ENCODE measurements around the gene OSBP.

The OSBP gene

DNA sequence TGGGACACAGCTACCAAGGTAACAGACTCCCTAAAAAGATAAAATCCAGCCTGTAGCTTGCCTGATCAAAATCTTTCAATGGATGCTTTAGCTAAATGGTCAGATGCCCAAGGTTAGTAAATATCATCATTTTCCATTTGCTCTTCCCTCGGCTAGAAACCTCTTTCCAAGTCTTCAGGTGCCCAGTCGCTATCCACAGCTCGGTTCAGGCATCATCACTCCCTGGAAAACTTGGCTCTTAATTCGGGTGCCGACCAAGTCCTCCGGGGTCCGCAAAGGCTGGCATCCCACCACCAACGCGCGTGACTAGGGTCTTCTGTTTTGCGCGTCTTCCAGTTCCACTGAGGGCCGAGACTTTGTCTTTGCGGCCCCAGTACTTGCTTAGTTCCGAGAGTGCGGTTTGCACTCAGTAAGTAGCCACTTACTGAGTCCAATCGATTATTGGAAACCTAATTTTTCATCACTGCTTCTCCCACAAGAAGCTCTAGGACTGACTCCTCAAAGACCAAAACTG, 59.9 kb downstream of the OSBP start:
- H3K4ac ChIP-seq (ENCODE audit: low read depth, low read length) = no peak overlapping the region
- peak overlapping the region; percentile 55 for H3K14ac ChIP-seq (ENCODE audit: low read length)
- H3K27ac ChIP-seq (ENCODE audit: low read depth, low read length) = no peak overlapping the region
- H4K8ac ChIP-seq (ENCODE audit: low read depth, low read length) = peak overlapping the region; percentile 74
- H4K91ac ChIP-seq (ENCODE audit: low read depth, low read length) = peak overlapping the region; percentile 45
- H2BK120ac ChIP-seq (ENCODE audit: insufficient read depth, low read length, poor library complexity) = no peak overlapping the region
- H3K79me1 ChIP-seq (ENCODE audit: low read length) = peaks cover 11% of the 10 kb centered on the region
- no peak overlapping the region for H2BK12ac ChIP-seq (ENCODE audit: low read length)
- no peaks in the 10 kb centered on the region for H3K79me2 ChIP-seq (ENCODE audit: control insufficient read depth, insufficient read depth, low read length, poor library complexity)
- H3K4me3 ChIP-seq (ENCODE audit: low read depth, low read length) = peak overlapping the region; percentile 59
- no peak overlapping the region for H2AK5ac ChIP-seq (ENCODE audit: low read length)
- DNase-seq = no peak
- no peak overlapping the region for H3K23ac ChIP-seq (ENCODE audit: low read length)
- peaks cover 0 to 5% of the 10 kb centered on the region in 2 experiments for H3K4me1 ChIP-seq (ENCODE audit: control insufficient read depth in 1 of 2, insufficient read depth in 2 of 2, low read length in 2 of 2)
- no peaks in the 10 kb centered on the region for H3K36me3 ChIP-seq (ENCODE audit: control insufficient read depth in 1 of 2, insufficient read depth in 2 of 2, low read length in 2 of 2)
- H2BK5ac ChIP-seq (ENCODE audit: low read depth, low read length, poor library complexity) = no peak overlapping the region
- H3K9me3 ChIP-seq (ENCODE audit: insufficient read depth, low read depth, low read length) = no peaks in the 10 kb centered on the region
- H3K27me3 ChIP-seq (ENCODE audit: insufficient read depth, low read length) = no peaks in the 10 kb centered on the region
- H3K4me2 ChIP-seq (ENCODE audit: low read length) = peak overlapping the region; percentile 74
- no peak overlapping the region for H3K18ac ChIP-seq (ENCODE audit: low read length)
- no CpG with 5 or more reads among the region's 17 CpGs for WGBS (ENCODE audit: extremely low coverage, insufficient coverage, insufficient read length)
- no peak overlapping the region for H3K9ac ChIP-seq (ENCODE audit: low read length)
- peak overlapping the region; percentile 63 for H4K12ac ChIP-seq (ENCODE audit: low read depth, low read length)
- peak overlapping the region; percentile 43 for H2AFZ ChIP-seq (ENCODE audit: insufficient read depth, low read length, poor library complexity)

DNA sequence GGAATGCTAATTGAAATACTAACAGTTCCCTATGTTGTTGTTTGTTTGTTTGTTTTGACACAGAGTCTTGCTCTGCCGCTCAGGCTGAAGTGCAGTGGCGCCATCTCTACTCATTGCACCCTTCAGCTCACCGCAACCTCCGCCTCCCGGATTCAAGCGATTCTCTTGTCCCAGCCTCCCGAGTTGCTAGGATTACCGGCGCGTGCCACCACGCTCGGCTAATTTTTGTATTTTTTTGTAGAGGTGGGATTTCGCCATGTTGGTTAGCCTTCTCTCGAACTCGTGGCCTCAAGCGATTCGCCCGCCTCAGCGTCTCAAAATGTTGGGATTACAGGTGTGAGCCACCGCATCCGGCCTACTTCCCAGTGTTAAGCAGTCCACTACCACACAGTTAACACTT, 62.3 kb downstream of the OSBP start:
- Histone ChIP-seq H3K36me3 (ENCODE audit: control insufficient read depth in 1 of 2, insufficient read depth in 2 of 2, low read length in 2 of 2) (no peaks in the 10 kb centered on the region), H3K27me3 (ENCODE audit: insufficient read depth, low read length) (no peaks in the 10 kb centered on the region), H2BK120ac (ENCODE audit: insufficient read depth, low read length, poor library complexity) (no peak overlapping the region), H2BK12ac (ENCODE audit: low read length) (no peak overlapping the region), H4K12ac (ENCODE audit: low read depth, low read length) (no peak overlapping the region), H3K79me2 (ENCODE audit: control insufficient read depth, insufficient read depth, low read length, poor library complexity) (no peaks in the 10 kb centered on the region), H3K9me3 (ENCODE audit: insufficient read depth, low read depth, low read length) (no peaks in the 10 kb centered on the region), H3K4me1 (ENCODE audit: control insufficient read depth in 1 of 2, insufficient read depth in 2 of 2, low read length in 2 of 2) (peaks cover 2% of the 10 kb centered on the region in 2 experiments), H3K4ac (ENCODE audit: low read depth, low read length) (no peak overlapping the region), H3K27ac (ENCODE audit: low read depth, low read length) (no peak overlapping the region), H4K8ac (ENCODE audit: low read depth, low read length) (no peak overlapping the region), H3K4me2 (ENCODE audit: low read length) (no peak overlapping the region), H2AK5ac (ENCODE audit: low read length) (no peak overlapping the region), H3K14ac (ENCODE audit: low read length) (no peak overlapping the region), H2BK5ac (ENCODE audit: low read depth, low read length, poor library complexity) (no peak overlapping the region), H3K23ac (ENCODE audit: low read length) (no peak overlapping the region), H4K91ac (ENCODE audit: low read depth, low read length) (no peak overlapping the region), H2AFZ (ENCODE audit: insufficient read depth, low read length, poor library complexity) (no peak overlapping the region), H3K79me1 (ENCODE audit: low read length) (peaks cover 8% of the 10 kb centered on the region), H3K18ac (ENCODE audit: low read length) (no peak overlapping the region), H3K9ac (ENCODE audit: low read length) (no peak overlapping the region), H3K4me3 (ENCODE audit: low read depth, low read length) (no peak overlapping the region)
- WGBS (ENCODE audit: extremely low coverage, insufficient coverage, insufficient read length) = no CpG with 5 or more reads among the region's 21 CpGs
- DNase-seq = no peak

DNA sequence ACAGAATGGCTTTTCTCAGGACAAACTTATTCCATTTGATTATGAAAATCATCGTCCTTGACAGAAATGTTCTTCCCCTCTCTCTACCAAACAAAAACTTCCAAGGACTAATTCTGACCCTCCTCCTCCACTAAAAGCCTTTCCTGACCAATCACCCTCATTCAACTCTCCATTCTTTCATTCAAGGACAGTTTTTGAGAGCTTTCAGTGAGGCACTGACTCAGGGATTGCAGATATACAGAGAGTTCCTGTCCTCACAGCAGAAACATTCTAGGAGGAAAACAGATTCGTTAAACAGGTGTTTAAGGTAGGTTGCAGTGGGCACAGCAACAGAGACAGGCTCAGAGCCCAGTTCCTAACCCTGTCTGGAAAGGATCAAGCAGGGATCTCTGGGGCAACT, 62.7 kb downstream of the OSBP start:
- Histone ChIP-seq H2BK120ac (ENCODE audit: insufficient read depth, low read length, poor library complexity) (no peak overlapping the region), H3K79me1 (ENCODE audit: low read length) (peaks cover 7% of the 10 kb centered on the region), H3K9me3 (ENCODE audit: insufficient read depth, low read depth, low read length) (no peaks in the 10 kb centered on the region), H3K4me2 (ENCODE audit: low read length) (no peak overlapping the region), H3K36me3 (ENCODE audit: control insufficient read depth in 1 of 2, insufficient read depth in 2 of 2, low read length in 2 of 2) (no peaks in the 10 kb centered on the region), H3K4ac (ENCODE audit: low read depth, low read length) (no peak overlapping the region), H3K23ac (ENCODE audit: low read length) (no peak overlapping the region), H3K79me2 (ENCODE audit: control insufficient read depth, insufficient read depth, low read length, poor library complexity) (no peaks in the 10 kb centered on the region), H4K91ac (ENCODE audit: low read depth, low read length) (no peak overlapping the region), H3K4me1 (ENCODE audit: control insufficient read depth in 1 of 2, insufficient read depth in 2 of 2, low read length in 2 of 2) (peaks cover 2 to 4% of the 10 kb centered on the region in 2 experiments), H3K18ac (ENCODE audit: low read length) (no peak overlapping the region), H2BK5ac (ENCODE audit: low read depth, low read length, poor library complexity) (no peak overlapping the region), H3K9ac (ENCODE audit: low read length) (no peak overlapping the region), H3K27ac (ENCODE audit: low read depth, low read length) (no peak overlapping the region), H2BK12ac (ENCODE audit: low read length) (no peak overlapping the region), H2AK5ac (ENCODE audit: low read length) (no peak overlapping the region), H4K12ac (ENCODE audit: low read depth, low read length) (no peak overlapping the region), H3K4me3 (ENCODE audit: low read depth, low read length) (no peak overlapping the region), H2AFZ (ENCODE audit: insufficient read depth, low read length, poor library complexity) (no peak overlapping the region), H3K14ac (ENCODE audit: low read length) (no peak overlapping the region), H3K27me3 (ENCODE audit: insufficient read depth, low read length) (no peaks in the 10 kb centered on the region), H4K8ac (ENCODE audit: low read depth, low read length) (no peak overlapping the region)
- no peak for DNase-seq
- no CpG with 5 or more reads among the region's 2 CpGs for WGBS (ENCODE audit: extremely low coverage, insufficient coverage, insufficient read length)

DNA sequence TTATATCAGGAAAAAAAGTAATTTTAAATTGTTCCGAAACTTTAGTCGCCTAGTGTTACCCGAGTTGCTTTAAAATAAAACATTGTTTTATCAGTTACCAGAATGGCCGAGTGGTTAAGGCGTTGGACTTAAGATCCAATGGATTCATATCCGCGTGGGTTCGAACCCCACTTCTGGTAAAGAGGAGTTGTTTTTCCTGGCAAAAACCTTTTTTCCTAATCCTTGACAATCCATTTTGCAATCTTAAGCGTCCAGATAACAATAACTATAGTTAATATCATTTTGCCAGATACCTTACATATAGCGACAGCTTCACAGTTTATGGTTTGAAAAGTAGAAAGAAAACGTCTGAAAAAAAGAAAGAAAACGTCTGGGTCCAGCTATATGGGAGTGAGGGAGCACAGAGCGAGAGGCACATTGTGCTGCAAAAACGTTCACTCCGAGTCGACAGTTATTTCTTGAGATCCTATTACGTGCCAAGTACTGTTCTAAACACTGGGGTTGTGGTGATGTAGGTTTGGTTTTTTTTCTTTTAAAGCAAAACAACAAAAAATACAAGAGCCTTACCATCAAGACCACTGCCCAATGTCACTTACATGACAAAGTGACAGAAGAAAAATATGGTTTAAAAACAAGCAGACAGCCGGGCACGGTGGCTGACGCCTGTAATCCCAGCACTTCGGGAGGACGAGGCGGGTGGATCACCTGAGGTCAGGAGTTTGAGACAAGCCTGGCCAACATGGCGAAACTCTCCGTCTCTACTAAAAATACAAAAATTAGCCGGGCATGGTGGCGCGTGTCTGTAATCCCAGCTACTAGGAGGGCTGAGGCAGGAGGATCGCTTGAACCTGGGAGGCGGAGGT, 63.7 kb downstream of the OSBP start:
- peaks cover 2 to 6% of the 10 kb centered on the region in 2 experiments for H3K4me1 ChIP-seq (ENCODE audit: control insufficient read depth in 1 of 2, insufficient read depth in 2 of 2, low read length in 2 of 2)
- no peaks in the 10 kb centered on the region for H3K79me2 ChIP-seq (ENCODE audit: control insufficient read depth, insufficient read depth, low read length, poor library complexity)
- no peak overlapping the region for H2BK120ac ChIP-seq (ENCODE audit: insufficient read depth, low read length, poor library complexity)
- H3K9me3 ChIP-seq (ENCODE audit: insufficient read depth, low read depth, low read length) = no peaks in the 10 kb centered on the region
- WGBS (ENCODE audit: extremely low coverage, insufficient coverage, insufficient read length) = no CpG with 5 or more reads among the region's 30 CpGs
- H3K27ac ChIP-seq (ENCODE audit: low read depth, low read length) = no peak overlapping the region
- peak in 1 of 2 donors; percentile 57 for DNase-seq
- H4K8ac ChIP-seq (ENCODE audit: low read depth, low read length) = no peak overlapping the region
- no peak overlapping the region for H2BK5ac ChIP-seq (ENCODE audit: low read depth, low read length, poor library complexity)
- H3K9ac ChIP-seq (ENCODE audit: low read length) = no peak overlapping the region
- H3K4ac ChIP-seq (ENCODE audit: low read depth, low read length) = no peak overlapping the region
- H3K18ac ChIP-seq (ENCODE audit: low read length) = no peak overlapping the region
- H3K27me3 ChIP-seq (ENCODE audit: insufficient read depth, low read length) = no peaks in the 10 kb centered on the region
- no peak overlapping the region for H3K23ac ChIP-seq (ENCODE audit: low read length)
- H2BK12ac ChIP-seq (ENCODE audit: low read length) = no peak overlapping the region
- H4K12ac ChIP-seq (ENCODE audit: low read depth, low read length) = no peak overlapping the region
- H3K36me3 ChIP-seq (ENCODE audit: control insufficient read depth in 1 of 2, insufficient read depth in 2 of 2, low read length in 2 of 2) = no peaks in the 10 kb centered on the region
- no peak overlapping the region for H2AK5ac ChIP-seq (ENCODE audit: low read length)
- H3K79me1 ChIP-seq (ENCODE audit: low read length) = peaks cover 6% of the 10 kb centered on the region
- H3K4me3 ChIP-seq (ENCODE audit: low read depth, low read length) = no peak overlapping the region
- H4K91ac ChIP-seq (ENCODE audit: low read depth, low read length) = no peak overlapping the region
- H3K4me2 ChIP-seq (ENCODE audit: low read length) = peak overlapping the region; percentile 72
- H2AFZ ChIP-seq (ENCODE audit: insufficient read depth, low read length, poor library complexity) = no peak overlapping the region
- H3K14ac ChIP-seq (ENCODE audit: low read length) = no peak overlapping the region
